Non-pigmented ciliary epithelial cell (primary cell): ENCODE measurements around the gene ELK4.

Experiments
- DNase-seq: peaks from one replicate; pipeline ENCODE4 v3.0.0-alpha.2; 2010; ENCODE audit warnings: low read depth

Gene ELK4, protein sequence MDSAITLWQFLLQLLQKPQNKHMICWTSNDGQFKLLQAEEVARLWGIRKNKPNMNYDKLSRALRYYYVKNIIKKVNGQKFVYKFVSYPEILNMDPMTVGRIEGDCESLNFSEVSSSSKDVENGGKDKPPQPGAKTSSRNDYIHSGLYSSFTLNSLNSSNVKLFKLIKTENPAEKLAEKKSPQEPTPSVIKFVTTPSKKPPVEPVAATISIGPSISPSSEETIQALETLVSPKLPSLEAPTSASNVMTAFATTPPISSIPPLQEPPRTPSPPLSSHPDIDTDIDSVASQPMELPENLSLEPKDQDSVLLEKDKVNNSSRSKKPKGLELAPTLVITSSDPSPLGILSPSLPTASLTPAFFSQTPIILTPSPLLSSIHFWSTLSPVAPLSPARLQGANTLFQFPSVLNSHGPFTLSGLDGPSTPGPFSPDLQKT

DNA sequence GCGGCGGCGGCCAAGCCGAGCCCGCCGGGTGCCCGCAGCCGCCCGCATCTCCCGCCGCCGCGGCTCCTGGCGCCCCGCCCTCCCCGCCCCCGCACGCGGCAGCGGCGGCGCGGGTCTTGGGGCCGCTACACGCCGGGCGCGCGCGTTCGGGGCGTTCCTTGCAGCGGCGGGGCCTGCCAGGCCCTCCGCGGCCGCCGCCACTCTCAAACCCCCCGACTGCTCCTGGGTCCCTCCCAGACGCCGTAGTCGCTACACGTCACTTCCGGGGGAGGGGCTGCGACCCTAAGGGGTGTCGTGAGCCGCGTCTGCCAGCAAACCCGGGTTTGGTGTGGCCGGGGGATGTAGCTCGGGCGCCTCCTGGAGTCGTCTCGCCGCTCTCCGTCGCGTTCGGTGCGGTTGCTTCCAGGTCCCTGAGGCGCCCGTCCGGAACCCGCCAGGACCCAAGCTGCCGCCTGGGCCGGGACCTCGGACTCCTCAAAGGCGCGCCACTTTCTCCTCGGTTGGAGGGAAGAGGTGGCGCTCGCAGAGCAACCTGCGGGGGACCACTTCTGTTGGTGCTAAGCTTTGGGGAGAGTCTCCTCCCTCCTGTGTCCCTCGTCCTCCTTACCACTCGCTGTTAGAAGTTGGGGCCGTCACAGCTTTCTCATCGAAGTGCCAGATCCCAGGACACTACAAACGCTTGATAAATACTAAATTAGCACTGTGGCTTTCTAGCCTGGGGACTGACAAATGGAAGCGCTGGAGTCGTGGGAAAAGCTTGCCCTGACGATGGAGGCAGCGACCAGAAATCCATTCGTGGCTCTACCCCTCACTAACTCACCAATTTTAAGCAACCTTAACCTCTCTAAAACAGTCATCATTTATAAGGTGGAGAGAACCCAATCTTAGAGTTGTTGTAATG lies at the start of gene ELK4:
Gene ELK4 (minus strand): TSS at position 244 of the 901 bp plus-strand sequence. CDS start 8,129 bp downstream, outside the sequence.
- DNase-seq = peak; percentile 83

DNA sequence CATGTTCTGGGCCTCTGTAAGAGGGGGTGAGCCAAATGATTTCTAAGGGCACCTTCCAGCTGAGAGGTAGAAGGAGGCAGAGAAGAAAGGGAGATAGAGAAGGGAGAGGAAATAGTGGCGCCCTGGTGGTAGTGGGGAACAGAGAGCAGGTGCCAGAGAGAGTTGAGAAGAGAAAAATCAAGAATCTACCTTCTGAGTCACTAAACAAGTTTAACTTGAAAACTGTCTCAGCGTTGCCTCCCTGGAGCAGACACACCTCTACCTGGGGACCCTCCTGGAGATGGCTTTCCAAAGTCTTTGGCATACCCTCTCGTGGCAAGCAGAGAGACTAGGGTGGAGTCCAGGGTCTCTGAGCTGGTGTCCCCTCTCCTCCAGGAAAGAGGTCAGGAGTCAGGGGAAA lies 49.6 kb upstream of the ELK4 start:
- DNase-seq = no peak

DNA sequence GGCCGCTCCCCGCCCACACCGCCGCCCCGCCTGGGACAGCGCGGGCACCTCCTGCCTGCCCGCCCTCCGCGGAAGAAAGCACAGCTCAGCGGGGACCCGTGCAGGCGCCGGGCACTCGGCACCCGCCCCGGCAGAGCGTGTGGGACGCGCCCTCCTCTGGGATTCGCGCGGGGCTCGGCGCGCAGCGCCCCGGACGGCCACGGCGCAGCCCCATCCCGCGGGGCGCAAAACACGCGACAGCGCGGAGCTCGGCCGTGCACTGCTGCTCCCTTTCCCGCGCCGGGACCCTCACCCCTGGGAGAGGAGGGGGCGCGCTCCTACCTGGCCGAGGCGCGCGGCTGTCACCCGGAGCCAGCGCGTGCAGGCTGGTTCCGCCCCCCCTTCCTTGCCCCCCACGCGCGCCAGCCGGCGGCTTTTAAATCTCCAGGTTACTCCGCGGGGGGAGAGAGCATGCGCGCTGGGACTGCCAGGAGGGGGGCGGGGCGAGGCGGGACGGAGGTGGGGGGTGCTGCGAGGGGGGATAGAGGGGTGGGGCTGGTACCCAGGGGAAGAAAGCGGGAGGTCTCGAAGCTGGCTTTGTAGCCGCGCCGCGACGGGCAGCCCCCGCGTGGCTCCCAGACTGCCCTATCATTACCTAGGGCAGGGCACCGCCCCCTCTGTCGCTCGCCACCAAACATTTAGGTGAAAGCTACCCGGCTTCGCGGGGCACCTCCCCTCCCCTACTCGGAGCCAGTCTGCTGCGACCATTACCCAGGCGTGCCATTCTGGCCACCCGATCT lies 48.5 kb upstream of the ELK4 start, which contains the start of gene SLC45A3:
Gene SLC45A3 (minus strand): TSS at position 437 of the 779 bp plus-strand sequence. CDS start 15,853 bp downstream, outside the sequence.
- DNase-seq = no peak

DNA sequence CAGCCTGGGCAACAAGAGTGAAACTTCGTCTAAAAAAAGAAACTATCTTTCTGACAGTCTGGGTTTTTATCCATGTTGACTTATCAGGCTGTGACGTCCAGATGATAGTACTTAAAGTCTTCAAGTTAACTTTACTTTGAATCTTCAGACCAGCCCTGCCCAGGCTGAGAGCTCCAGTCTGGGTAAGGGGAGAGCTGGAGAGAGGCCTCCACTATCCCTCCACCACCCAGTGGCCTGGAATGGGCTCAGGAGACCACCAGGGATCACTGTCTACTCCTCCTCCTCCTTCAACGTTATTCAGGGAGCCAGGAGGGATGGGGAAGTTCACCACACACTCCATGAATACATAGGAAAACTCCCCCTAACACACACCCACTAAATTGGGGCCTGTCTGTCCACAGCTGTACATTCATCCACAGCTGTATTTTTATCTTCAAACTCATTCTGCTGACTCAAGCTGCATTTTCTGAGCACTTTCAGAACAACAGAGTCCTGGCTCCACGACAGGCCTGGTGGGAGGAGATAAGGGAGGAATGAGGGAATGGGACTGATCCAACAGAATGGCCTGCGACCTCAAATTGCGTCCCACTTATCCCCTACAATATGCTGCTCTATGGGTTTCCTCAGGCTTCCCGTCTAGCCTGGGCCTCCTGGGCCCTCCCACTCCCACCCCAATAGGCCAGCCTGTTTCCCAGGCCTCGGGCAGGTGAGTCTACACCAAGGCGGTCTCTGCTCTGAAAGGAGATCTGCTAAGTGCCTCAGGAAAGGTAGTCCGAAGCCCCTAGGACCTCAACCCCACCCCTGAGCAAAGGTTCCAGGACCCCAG lies 46.7 kb upstream of the ELK4 start:
- no peak for DNase-seq

DNA sequence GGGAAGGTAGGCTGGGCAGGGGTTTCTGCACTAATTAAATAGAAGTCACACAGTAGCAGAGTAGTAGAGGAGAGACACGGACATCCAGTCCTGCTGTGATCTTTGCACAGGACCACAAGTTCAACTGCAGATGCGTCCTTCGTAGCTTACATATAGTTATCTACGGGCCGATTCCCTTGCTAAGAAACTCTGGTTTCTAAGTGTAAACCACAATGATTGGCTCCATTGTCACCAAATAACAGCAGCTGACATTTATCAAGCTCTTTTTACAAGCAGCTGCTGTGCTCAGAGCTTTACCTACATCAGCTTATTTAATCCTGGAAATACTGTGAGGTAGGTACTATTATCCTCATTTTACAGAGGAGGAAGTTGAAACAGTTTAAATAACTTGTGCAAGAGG lies 45.4 kb upstream of the ELK4 start:
- no peak for DNase-seq

DNA sequence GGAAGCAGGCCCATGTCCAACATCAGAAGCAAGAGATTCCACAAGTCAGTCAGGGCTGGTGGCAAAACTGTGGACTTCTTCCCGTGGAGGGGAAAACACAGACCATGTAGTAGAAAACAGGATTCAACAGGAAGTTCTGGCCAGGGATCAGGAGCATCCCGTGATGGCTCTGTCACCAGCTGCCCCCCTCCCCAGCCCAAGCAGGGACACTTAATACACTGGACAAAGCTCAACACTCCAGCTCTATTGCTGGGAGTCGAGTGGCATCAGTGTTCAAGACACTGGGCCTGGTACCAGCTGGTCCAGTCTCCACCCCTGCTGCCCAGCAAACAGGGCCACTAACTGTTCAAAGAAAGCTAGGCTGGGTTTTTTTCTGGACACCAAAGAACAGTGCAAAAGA lies 44.8 kb upstream of the ELK4 start:
- DNase-seq = no peak

DNA sequence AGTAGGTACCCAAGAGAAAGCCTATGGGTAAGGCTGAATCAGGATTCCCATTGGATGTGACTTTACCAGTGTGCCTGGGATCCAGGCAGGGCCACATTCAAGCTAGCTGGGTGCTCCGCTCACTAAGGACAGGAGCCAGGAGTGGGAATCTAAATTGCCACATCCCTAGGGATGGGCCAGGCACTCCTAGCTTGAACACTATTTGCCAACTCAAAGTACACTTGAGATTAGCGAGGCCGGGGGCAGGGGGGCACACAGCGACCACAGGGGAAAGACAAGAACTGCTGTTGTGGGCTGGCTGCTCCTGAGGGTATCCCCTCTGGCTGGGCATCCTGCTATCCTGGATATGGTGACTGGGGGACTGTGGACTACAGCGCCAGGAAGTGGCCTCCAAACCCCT lies 44.2 kb upstream of the ELK4 start:
- DNase-seq = no peak

DNA sequence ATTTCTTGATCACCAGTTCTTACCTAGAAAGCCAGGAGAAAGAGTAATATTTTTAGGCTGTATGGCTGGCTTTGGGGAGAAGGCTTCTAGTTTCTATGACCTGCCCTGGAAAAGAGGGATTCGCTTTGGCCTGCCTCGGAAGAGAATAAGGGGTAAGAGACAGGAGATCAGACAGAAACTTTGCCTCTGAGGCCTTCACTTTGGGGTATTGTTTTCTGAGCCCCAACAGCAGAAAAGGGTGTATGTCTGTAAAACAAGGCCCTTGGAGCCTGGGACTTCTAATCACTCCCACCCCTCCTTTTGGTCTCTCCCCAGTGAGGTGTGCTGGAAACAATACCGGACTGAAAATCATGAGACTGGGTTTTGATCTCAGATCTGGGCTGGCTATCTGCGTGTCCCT lies 43.4 kb upstream of the ELK4 start:
- DNase-seq = no peak

DNA sequence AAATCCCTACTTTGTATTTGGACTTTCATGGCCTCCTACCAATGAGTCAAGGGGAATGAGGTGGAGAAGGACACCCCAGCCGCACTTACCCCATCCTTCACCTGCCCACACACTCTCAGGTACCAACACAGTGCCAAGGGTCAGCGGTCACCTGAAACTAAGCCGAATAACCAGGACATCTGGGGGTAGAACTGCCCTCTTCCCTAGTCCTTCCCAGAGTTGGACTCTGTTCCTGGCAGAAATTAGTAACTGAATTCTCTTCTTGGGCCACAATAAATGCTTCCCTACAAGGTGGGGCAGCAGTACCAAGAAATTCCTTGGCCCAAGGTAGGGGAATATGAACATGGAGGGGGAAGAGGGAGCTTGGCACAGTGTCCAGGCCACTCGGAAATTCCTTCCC lies 41.2 kb upstream of the ELK4 start:
- DNase-seq = no peak

DNA sequence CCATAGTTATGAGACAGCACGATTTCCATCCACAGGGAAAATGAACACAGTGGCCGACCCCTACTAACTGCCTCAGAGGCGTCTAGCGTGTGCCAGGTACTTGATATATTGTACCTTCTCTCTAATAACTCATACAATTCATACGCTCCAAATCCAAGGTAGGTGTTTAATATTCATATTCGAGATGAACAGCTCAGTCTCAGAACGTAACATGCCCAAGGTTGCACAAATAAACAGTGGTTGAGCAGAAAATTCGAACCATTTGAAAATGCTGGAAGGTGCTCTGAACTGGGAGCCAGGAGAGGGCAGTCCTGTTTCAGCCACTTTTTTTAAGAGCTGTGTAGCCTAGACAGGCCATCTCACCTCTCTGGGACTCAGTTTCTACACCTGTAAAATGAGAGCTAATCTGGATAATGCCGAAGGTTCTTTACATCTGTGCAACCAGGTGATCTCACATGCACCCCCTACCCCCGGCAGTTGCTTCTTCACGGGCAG lies 40.6 kb upstream of the ELK4 start:
- no peak for DNase-seq

DNA sequence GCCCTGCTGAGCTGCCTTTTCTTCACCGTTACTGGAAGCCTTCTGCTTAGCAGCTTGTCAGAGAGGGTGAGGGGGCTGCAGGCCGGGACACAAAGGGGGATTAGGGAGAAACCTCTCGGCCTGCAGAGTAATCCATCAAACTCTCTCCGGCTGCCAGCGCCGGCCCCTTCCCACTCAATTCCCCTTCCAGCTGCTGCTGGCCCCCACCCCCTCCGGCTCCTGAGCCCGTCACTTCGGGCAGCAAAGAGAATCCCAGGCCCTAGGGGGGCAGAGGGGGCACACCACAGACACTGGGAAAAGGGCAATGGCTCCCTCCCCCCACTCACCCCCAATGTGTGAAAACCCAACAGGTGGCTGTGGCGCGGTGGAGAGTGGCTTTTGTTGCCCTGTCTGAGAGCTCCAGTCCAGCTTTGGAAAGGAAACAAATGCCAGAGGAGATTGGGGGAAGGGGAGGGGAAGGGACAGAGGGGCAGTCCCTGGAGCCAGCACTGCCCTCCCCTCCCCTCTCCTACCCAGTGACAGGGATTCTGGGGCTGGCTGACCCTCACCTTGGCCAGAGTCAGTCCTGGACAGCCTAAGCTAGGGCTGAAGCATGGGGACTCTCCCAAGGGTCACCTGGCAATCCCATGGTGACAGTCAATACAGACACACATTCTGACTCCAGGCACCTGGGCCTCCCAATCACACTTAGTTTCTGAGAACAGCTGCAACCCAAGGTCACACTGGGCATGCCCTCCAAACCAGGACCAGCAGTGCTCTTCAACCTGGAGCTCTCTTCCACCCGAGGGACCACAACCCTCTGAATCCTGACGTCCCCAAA lies 39.0 kb upstream of the ELK4 start:
- no peak for DNase-seq

DNA sequence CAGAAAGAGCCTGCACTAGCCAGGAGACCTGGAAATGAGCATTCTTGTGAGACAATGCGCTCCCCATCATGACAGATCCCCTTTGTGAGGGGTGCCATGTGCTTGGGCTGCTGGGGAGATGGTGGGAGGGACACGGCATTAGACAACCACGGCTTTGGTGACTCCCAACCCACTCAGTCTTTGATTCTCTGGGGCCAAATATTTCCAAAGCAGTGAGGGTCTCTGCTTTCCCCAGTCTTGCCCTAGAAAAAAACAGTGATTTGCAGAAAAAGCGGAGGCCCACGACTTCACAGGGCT lies 38.3 kb upstream of the ELK4 start:
- no peak for DNase-seq

DNA sequence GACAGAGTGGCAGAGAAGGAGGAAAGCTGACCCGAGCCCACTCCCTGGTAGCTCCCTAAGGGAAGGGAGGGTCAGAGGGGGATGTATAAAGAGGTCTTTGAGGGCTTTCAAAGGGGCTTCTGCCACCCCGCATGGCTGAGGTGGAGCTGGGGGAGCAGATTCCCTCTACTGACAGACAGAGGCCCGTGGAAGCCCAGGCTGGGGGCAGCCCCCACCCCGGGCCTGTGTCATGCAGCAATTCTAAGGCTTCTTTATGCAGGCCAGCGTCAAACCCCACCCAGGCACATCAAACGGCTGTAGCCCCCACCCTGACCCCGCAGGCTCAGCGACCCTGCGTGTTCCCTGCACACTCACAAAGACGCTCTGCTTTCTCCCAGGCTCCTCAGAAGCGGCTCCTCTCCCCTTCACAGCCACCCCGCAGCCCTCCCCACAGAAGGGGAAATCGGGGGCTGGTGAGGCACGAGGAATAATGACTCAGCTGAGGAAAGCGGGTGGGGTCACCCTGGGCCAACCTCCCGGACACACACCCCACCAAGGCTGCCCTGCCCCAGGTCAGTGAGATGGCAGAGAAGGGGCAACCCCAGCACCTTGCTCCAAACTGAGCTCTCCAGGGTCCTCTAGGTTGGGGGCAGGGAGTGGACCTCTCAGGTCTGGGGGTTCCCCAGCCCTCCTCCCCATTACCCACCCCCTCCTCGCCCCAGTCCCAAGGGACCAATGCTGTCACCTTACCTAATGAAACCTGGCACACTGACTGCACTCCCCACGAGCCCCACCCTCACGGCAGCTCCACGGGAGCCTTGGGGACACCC lies 37.7 kb upstream of the ELK4 start:
- DNase-seq = no peak

DNA sequence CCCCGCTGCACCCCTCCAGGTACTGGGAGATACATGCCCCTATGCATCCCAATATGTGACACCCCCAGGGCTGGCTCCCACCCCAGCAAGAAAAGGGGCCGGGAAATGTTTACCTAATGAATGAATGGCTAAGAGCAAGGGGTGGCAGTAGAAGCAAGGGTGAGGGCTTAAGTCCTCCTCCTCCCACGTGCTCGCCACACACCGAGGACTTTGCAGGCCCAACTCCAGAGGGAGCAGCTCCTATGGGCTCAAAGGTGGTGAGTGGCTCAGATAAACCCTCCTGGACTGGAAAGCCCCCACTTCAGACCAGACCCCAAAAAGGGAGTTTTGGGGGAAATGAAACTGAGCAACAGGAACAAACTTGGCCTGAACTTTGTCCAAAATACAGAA lies 37.1 kb upstream of the ELK4 start:
- DNase-seq = no peak

DNA sequence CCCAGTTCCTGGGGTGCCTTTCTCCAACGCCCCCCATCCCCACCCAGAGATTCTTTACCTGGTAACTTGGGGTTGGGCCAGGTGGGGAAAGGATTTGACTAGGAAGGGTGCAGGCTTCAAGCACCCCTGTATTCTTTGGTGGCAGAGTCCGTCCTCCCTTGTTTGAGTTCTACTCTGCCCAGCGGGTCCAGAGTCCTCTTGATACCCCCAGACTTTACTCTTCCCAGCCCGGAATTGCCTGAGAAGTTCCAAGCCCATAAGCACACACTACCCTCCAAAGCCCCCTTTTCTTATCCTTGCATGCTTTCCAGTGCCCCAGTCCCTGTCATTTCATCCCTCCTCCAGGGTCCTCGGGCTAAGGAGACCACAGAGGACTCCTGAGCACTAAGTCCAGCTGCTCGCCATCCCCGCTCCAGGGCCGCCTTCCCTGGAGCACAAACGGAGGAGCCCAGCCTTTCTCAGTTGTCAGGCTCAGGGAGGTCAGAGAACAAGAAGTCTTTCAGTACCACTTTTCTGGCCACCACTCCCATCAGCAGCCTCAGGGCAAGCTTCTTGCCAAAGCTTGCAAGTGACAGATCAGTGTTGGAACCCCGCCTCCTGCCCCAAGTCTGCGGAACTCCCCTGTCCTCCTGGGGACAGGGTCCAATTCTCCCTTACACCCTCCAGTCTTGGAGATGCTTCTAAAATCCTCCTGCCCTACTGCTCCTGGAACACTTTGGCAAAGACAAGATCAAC lies 36.3 kb upstream of the ELK4 start:
- no peak for DNase-seq

DNA sequence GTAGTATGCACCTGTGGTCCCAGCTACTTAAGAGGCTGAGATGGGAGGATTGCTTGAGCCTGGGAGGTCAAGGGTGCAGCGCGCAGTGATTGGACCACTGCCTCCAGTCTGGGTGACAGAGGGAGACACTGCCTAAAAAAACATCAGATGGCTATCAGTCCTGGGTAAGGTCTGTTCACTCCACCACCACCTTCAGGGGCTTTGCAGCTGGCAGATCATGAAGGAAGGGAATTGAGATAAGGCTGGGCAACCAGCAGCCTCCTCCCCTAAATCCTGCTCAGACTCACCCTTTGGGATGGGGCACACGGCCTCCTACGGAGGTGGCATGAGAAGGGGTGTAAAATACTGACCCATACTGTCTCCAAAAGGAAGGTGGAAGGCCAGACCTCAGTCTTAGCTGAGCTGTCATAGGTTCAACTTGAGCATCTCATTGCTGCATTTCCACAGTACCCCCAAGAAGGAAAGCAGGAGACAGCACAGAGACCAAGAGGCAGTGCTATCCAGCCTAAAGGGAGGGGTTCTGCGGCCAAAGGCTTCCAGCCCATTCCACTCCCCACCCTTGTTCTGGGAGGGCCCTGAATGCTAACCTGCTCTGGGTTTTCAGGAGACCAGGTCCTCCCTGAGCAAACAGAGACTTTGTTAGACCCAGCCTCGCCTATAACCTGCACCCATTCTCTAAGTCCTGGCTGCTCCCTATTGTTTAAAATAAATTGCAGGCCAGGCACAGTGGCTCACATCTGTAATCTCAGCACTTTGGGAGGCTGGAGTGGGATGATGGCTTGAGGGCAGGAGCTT lies 34.8 kb upstream of the ELK4 start:
- DNase-seq = no peak

DNA sequence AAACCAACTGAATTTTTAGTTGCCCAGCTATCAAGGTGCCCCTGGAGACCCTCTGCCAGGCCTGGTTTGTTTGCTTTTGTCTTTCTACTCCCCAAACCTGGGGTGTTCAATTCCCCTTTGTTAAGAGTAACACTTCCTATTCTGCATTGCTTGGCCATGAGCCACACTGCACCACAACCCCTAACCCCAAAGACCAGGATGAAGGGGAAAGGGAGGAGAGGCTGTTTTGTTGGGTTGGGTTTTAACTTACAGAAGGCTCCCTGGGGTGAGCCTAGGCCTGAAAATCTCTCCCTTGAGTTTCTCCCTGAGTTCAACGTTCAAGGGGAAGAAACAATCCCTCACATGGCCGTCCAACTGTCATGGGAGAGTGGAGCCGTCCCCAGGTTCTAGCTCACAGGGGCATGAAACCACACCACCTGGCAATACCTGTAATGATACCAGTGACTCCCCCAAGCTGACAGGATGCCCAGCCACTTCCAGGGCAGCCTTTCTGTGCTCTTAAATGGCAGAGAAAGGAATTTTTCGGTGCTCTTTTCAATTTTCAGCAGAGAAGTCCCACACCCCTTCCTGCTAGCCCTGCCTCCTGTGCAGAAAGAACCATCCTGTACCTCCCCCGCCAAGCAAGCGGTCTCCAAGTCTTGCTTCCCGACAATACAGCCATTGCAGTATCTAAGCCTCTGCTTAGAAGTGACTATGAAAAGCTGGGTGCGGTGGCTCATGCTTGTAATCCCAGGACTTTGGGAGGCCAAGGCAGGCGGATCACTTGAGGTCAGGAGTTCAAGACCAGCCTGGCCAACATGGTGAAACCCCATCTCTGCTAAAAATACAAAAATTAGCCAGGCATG lies 33.6 kb upstream of the ELK4 start:
- no peak for DNase-seq
